Mononuclear cell (primary cell): ENCODE measurements around the gene GATAD1. TPM values are rescaled to one million over a fixed set of nuclear protein-coding genes. Genes with fewer than 3 reads are reported as not detected.

Experiments used
- H3K27me3 ChIP-seq: 2 replicates; pipeline ENCODE4 v1.6.0; 2011; ENCODE audit warnings: low read length, control low read depth; ENCODE audit not compliant: insufficient read depth
- H3K4me1 ChIP-seq: 2 replicates; pipeline ENCODE4 v1.5.1; 2011; ENCODE audit warnings: mild to moderate bottlenecking, low read length, control low read depth; ENCODE audit not compliant: insufficient read depth
- H3K4me3 ChIP-seq: 2 replicates; pipeline ENCODE4 v1.5.1; 2011; ENCODE audit warnings: mild to moderate bottlenecking, low read length, moderate library complexity
- H3K9me3 ChIP-seq: 2 replicates; pipeline ENCODE4 v1.5.1; 2011; ENCODE audit warnings: low read depth, mild to moderate bottlenecking, control low read depth, low read length
- total RNA-seq: library from RNA; depleted of rRNA; stranded (reverse); fragments of >200 nt; gene quantifications from one replicate; pipeline ENCODE4 v1.2.3, GENCODE V29; 2012

The GATAD1 gene
- total RNA-seq, 1 donor: 11.2 TPM

DNA sequence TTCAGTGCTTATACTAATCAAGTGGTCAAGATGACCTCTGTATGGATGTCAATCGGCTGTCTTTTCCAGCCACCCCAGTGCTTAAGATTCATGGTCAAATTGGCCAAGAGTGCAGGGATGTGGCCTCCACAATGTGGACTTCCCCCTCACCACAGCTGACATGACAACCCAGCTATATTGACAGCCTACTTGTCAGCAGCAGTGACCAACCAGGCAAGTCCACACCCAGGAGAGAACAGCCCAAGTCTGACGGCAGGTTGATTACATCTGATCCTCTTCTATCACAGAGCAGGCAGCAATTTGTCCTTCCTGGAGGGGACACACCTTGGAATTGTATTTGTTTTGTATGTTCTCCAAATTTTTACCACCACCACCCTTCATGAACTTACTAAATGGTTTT lies 38.7 kb downstream of the GATAD1 start:
- H3K4me1 ChIP-seq: no peaks in the 10 kb centered on the region
- H3K9me3 ChIP-seq: no peaks in the 10 kb centered on the region

GRCh38 chr7:92487804-92488203 lies 40.5 kb downstream of the GATAD1 start:
- Histone ChIP-seq H3K4me3 (no peak overlapping the region), H3K4me1 (no peaks in the 10 kb centered on the region), H3K27me3 (no peaks in the 10 kb centered on the region), H3K9me3 (no peaks in the 10 kb centered on the region)

More for the DNA sequence above, 38.7 kb downstream of the GATAD1 start:
- H3K27me3 ChIP-seq: no peaks in the 10 kb centered on the region
- no peak overlapping the region for H3K4me3 ChIP-seq

GRCh38 chr7:92489634-92490033 lies 42.4 kb downstream of the GATAD1 start:
- H3K9me3 ChIP-seq: no peaks in the 10 kb centered on the region
- no peaks in the 10 kb centered on the region for H3K27me3 ChIP-seq
- H3K4me3 ChIP-seq: no peak overlapping the region
- no peaks in the 10 kb centered on the region for H3K4me1 ChIP-seq

GRCh38 chr7:92496876-92497275 lies 49.6 kb downstream of the GATAD1 start:
- no peaks in the 10 kb centered on the region for H3K27me3 ChIP-seq
- H3K4me1 ChIP-seq: no peaks in the 10 kb centered on the region
- no peaks in the 10 kb centered on the region for H3K9me3 ChIP-seq
- no peak overlapping the region for H3K4me3 ChIP-seq

- H3K4me3 ChIP-seq: no peak overlapping the region
- no peaks in the 10 kb centered on the region for H3K27me3 ChIP-seq
- no peaks in the 10 kb centered on the region for H3K4me1 ChIP-seq
- H3K9me3 ChIP-seq: no peaks in the 10 kb centered on the region
These were observed 51.3 kb downstream of the GATAD1 start for GRCh38 chr7:92498557-92498956.

GRCh38 chr7:92503767-92504166 lies 56.5 kb downstream of the GATAD1 start:
- Histone ChIP-seq H3K4me3 (no peak overlapping the region), H3K27me3 (no peaks in the 10 kb centered on the region), H3K9me3 (no peaks in the 10 kb centered on the region)

GRCh38 chr7:92504563-92504962 lies 57.3 kb downstream of the GATAD1 start:
- H3K9me3 ChIP-seq: no peaks in the 10 kb centered on the region
- no peaks in the 10 kb centered on the region for H3K4me1 ChIP-seq
- no peaks in the 10 kb centered on the region for H3K27me3 ChIP-seq
- no peak overlapping the region for H3K4me3 ChIP-seq

More at GRCh38 chr7:92503767-92504166, 56.5 kb downstream of the GATAD1 start:
- no peaks in the 10 kb centered on the region for H3K4me1 ChIP-seq

GRCh38 chr7:92506363-92506762 lies 59.1 kb downstream of the GATAD1 start:
- Histone ChIP-seq H3K9me3 (no peaks in the 10 kb centered on the region), H3K4me1 (no peaks in the 10 kb centered on the region), H3K27me3 (no peaks in the 10 kb centered on the region), H3K4me3 (no peak overlapping the region)

GRCh38 chr7:92508946-92509345 lies 61.7 kb downstream of the GATAD1 start:
- no peaks in the 10 kb centered on the region for H3K27me3 ChIP-seq
- H3K4me1 ChIP-seq: no peaks in the 10 kb centered on the region

More at GRCh38 chr7:92508946-92509345, 61.7 kb downstream of the GATAD1 start:
- no peaks in the 10 kb centered on the region for H3K9me3 ChIP-seq
- H3K4me3 ChIP-seq: no peak overlapping the region

Other genes with a start within 250 kb of the GATAD1 start
- 33.3 TPM for gene KRIT1, start 201.6 kb upstream of the GATAD1 start, total RNA-seq
- 110 TPM for gene ANKIB1, start 201.5 kb upstream of the GATAD1 start, total RNA-seq
- not detected for gene ERVW-1, start 30.5 kb downstream of the GATAD1 start, total RNA-seq
- 31.6 TPM for gene PEX1, start 81.0 kb downstream of the GATAD1 start, total RNA-seq
- 36.3 TPM for gene RBM48, start 81.3 kb downstream of the GATAD1 start, total RNA-seq
- 77.3 TPM for gene FAM133B, start 142.9 kb downstream of the GATAD1 start, total RNA-seq